Chondrocyte (in vitro differentiated cells): ENCODE data around the gene CCDC6. TPM values are rescaled to one million over a fixed set of nuclear protein-coding genes. Genes with fewer than 3 reads are reported as not detected.
A peak's percentile ranks its signal among the peaks of the same experiment; 100 is the strongest.

Experiments used
- DNase-seq: peaks from one replicate; pipeline ENCODE4 v3.0.0; 2021; ENCODE audit warnings: mixed read lengths, low spot score
- H3K27ac Mint-ChIP-seq: one replicate; pipeline ENCODE4 v1.8.0; 2021; ENCODE audit warnings: mild to moderate bottlenecking, moderate library complexity, mixed read lengths; ENCODE audit not compliant: unreplicated experiment
- H3K27me3 Mint-ChIP-seq: 2 replicates; pipeline ENCODE4 v1.8.0; 2021; ENCODE audit warnings: low read depth, mixed read lengths
- H3K36me3 Mint-ChIP-seq: 2 replicates; pipeline ENCODE4 v1.8.0; 2021; ENCODE audit warnings: low read depth, mixed read lengths
- H3K4me1 Mint-ChIP-seq: 2 replicates; pipeline ENCODE4 v1.8.0; 2021; ENCODE audit warnings: low read depth, mild to moderate bottlenecking, mixed read lengths
- H3K4me3 Mint-ChIP-seq: one replicate; pipeline ENCODE4 v1.8.0; 2021; ENCODE audit warnings: mild to moderate bottlenecking, moderate library complexity, mixed read lengths; ENCODE audit not compliant: unreplicated experiment
- H3K9me3 Mint-ChIP-seq: 2 replicates; pipeline ENCODE4 v1.8.0; 2021; ENCODE audit warnings: low read depth, mixed read lengths
- total RNA-seq: library from RNA; stranded (reverse); gene quantifications from 3 replicates; pipeline ENCODE4 v1.2.1, GENCODE V29; 2021
- TF ChIP-seq, protein P1 (sequence below): fragments of 200-600 bp; sonication (generic); IDR thresholded peaks from 2 replicates; pipeline ENCODE4 v1.5.0; 2021; ENCODE audit warnings: antibody characterized with exemption, mild to moderate bottlenecking, moderate library complexity

CCDC6 gene
- total RNA-seq, 1 donor from 2014 or later = 59.3 TPM

DNA sequence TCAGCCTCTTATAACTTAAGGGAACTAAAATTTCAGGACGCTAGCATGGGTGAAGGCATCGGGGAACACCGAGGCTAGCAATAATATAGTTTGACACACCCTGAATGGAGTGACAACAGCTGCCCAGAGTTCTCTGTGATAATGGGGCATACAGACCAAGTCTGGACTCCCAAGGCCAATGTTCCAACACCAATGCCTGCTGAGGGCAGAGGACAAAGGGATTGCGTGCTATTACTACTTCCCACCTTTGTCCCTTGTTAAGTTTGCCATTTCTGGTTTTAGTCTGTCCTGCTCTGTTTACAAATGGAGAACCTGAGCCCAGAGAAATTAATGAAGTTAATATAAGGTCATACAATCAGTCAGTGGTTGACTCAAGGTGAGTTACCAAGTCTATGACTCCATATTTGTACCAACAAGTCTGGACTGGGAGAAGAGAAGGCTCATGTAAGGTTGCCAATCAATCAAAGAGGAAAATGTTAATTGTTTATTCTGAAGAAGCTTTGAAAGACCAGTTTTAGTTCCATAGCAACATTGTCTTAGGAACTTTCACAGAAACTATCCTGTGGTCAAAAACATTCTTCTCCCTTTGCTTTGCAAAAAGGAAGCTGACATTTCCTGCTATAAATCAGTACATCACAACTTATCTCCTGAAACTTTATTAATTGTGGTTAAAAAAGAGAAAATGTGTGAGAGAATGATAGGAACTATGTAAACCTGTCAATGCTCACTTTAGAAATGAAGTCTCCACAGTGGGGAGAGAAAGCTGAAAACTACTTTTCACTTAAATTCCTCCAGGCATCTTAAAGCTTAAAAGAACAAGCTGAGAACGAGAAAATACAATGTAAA lies 74.5 kb downstream of the CCDC6 start:
- Mint-ChIP-seq H3K36me3 (peaks cover 1% of the 10 kb centered on the region), H3K4me1 (peaks cover 3% of the 10 kb centered on the region), H3K27me3 (no peaks in the 10 kb centered on the region), H3K27ac (no peak overlapping the region), H3K4me3 (no peak overlapping the region), H3K9me3 (no peaks in the 10 kb centered on the region)
- TF ChIP-seq, protein P1, sequence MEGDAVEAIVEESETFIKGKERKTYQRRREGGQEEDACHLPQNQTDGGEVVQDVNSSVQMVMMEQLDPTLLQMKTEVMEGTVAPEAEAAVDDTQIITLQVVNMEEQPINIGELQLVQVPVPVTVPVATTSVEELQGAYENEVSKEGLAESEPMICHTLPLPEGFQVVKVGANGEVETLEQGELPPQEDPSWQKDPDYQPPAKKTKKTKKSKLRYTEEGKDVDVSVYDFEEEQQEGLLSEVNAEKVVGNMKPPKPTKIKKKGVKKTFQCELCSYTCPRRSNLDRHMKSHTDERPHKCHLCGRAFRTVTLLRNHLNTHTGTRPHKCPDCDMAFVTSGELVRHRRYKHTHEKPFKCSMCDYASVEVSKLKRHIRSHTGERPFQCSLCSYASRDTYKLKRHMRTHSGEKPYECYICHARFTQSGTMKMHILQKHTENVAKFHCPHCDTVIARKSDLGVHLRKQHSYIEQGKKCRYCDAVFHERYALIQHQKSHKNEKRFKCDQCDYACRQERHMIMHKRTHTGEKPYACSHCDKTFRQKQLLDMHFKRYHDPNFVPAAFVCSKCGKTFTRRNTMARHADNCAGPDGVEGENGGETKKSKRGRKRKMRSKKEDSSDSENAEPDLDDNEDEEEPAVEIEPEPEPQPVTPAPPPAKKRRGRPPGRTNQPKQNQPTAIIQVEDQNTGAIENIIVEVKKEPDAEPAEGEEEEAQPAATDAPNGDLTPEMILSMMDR = no peak
- DNase-seq = no peak

DNA sequence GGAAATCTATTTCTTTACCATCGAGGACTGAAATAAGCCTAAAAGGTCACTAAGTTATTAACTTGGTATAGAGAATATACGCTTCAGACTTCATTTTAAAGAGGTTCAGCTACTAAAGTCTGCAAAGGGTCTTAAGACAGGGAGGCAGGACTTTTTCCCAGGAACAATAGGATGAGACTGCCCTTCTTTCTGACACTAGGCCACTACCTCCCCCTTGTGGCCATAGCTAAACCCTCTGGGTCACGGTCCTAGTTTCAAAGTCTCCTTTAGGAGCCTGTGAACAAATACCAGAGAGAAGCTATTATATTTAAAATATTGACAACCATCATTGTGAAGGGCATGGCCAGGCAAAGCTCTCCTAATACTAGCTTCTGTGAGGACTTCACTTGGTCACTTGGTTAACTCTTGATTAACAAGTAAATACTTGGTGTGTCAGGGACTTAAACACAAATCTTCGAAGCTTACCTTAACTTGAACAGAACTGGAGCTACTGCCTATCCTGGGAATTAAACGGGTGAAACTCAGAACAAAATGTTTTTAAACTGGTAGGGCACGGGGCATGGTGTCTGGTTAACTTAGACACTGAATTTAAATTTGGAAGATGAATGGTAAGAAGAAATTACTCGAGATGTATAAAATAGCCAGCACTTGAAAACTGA lies 75.6 kb downstream of the CCDC6 start:
- H3K4me3 Mint-ChIP-seq = no peak overlapping the region
- no peak for DNase-seq

DNA sequence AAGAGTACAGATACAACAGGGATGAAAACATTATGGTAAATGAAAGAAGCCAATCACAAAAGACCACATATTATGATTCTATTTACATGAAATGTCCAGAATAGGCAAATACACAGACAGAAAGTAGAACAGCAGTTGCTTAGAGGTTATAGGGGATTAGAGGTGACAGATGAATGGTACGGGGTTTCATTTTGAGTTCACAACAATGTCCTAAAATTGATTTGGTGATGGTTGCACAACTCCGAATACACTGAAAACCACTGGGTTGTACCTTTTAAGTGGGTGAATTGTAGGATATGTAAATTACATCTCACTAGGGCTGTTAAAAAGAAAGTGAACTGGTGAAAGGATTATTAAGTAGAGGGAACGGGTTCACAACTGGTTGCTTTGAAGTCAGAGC lies 76.8 kb downstream of the CCDC6 start:
- peaks cover 3% of the 10 kb centered on the region for H3K4me1 Mint-ChIP-seq
- H3K4me3 Mint-ChIP-seq = no peak overlapping the region
- H3K9me3 Mint-ChIP-seq = no peaks in the 10 kb centered on the region
- H3K27ac Mint-ChIP-seq = no peak overlapping the region
- TF ChIP-seq, protein P1 = no peak
- DNase-seq = no peak
- peaks cover 3% of the 10 kb centered on the region for H3K36me3 Mint-ChIP-seq
- no peaks in the 10 kb centered on the region for H3K27me3 Mint-ChIP-seq

More for the DNA sequence above, 75.6 kb downstream of the CCDC6 start:
- no peaks in the 10 kb centered on the region for H3K9me3 Mint-ChIP-seq
- TF ChIP-seq, protein P1 = peak; percentile 86
- H3K27me3 Mint-ChIP-seq = no peaks in the 10 kb centered on the region
- no peak overlapping the region for H3K27ac Mint-ChIP-seq
- H3K36me3 Mint-ChIP-seq = peaks cover 1% of the 10 kb centered on the region
- peaks cover 3% of the 10 kb centered on the region for H3K4me1 Mint-ChIP-seq

DNA sequence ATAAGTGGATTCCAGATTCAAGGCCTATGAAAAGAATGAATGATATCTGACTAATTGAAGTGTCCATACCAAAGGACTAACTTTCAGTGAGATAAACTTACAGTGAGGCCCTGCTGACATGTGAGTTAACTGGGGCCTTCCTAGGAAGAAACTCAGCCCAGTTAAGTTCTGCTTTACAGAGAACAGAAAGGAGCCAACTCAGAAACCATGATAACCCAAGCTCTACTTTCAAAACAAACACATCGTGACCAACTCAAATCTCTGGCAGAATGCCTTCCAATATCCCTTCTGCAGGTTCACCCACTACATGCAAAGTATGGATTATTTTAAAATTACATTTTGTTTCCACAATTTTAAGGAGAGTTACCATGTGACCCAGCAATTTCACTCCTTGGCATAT lies 77.3 kb downstream of the CCDC6 start:
- no peaks in the 10 kb centered on the region for H3K9me3 Mint-ChIP-seq
- H3K27ac Mint-ChIP-seq = no peak overlapping the region
- DNase-seq = no peak
- H3K4me1 Mint-ChIP-seq = peaks cover 3% of the 10 kb centered on the region
- TF ChIP-seq, protein P1 = no peak
- H3K4me3 Mint-ChIP-seq = no peak overlapping the region
- H3K36me3 Mint-ChIP-seq = peaks cover 3% of the 10 kb centered on the region
- no peaks in the 10 kb centered on the region for H3K27me3 Mint-ChIP-seq

DNA sequence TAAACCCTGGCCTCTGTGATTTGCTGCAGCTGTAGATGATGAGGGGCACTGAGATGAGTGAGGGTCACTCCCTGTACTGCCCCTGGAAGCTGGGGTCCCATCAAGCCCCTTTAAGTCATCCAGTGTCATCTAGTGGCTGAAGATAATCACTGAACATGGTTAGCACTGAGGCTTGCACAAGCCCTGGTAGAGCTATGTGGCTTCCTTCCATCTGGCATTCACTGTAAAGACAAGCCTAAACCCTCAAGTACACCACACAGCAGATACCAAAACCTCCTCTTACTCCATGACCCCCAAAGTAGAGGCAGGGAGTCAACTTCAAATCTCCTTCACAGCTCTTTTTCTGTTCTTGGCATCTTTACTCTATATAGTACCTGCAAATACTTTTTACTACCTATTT lies 80.4 kb downstream of the CCDC6 start:
- no peak overlapping the region for H3K4me3 Mint-ChIP-seq
- no peak overlapping the region for H3K27ac Mint-ChIP-seq
- no peak for DNase-seq
- TF ChIP-seq, protein P1 = no peak
- H3K27me3 Mint-ChIP-seq = no peaks in the 10 kb centered on the region
- no peaks in the 10 kb centered on the region for H3K9me3 Mint-ChIP-seq
- no peaks in the 10 kb centered on the region for H3K4me1 Mint-ChIP-seq
- peaks cover 2% of the 10 kb centered on the region for H3K36me3 Mint-ChIP-seq
